Activated CD8-positive, alpha-beta memory T cell treated with anti-CD3 and anti-CD28 coated beads, Interleukin-2, amount 50 U/mL, for 1 hour (primary cell): Measurements from ENCODE around the gene CXCR1.
"Not testable (repeated sequence)": the region's sequence is repeated elsewhere in the genome, so short reads cannot be mapped to it uniquely, and the experiment has no call there.

ENCODE experiments used
- DNase-seq: peaks from one replicate; pipeline ENCODE4 v3.0.0-alpha.2; 2020; ENCODE audit errors: extremely low read depth

The CXCR1 gene

DNA sequence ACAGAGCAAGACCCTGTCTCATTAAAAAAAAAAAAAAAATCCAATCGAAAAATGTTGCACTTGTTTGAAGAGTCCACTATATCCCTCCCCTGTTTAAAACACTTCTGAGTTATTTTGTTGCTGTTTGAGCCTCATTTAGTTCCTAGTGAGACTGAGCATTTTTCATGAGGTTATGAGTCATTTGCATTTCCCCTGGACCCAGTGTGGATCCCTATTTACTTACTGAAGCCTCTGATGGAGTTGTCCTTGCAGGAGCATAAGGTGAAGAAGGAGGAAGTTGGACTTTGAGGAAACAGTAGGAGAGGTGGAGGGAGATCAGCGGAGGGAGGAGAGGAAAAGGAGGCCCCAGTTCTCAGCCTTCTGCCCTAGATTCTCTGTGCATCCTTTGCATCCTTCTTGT, 5.1 kb downstream of the CXCR1 start:
- no peak for DNase-seq

DNA sequence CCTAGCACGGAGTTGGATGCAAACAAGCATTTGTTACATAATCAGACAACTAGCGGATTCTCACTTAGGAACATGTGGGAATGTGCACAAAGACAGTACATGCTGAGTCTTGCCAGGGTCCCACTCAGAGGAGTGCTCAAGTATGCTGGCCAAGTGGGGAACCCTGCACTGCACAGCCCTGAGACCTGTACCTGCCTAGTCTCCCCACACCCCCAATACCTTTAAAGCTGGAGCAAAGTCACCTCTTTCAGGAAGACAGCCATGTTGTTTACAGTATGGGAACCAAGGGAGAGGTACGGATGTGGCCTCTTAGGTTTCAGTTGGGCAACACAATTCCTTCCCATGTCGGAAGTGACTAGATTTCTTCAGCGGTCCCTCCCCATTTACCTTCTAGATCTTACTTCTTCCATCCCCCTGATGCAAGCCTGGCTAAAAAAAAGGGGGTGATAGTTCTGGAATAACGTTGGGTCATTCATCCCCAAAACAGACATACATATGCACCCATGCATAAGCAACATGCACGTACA, 10.7 kb downstream of the CXCR1 start:
- no peak for DNase-seq

DNA sequence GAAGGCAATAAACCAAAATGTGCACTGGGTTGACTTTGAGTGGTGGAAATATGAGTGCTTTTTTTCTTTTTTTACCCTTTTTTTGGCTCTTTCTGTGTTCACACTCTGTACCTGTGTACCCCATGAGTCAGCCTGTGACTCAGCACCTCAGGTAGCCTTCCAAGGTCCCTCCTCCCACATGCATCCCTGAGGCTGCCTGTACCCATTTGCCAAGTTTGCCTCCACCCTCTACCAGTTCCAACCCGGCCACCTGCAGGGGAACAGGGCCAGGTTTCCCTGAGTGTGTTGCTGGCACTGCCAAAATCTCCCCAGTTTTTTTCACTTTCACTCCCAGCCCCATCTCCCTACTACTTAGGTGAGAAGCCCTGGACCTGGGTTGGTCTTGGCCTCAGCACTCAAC, 14.0 kb downstream of the CXCR1 start:
- DNase-seq = no peak

GRCh38 chr2:218152172-218152571, 14.6 kb downstream of the CXCR1 start:
- no peak for DNase-seq

DNA sequence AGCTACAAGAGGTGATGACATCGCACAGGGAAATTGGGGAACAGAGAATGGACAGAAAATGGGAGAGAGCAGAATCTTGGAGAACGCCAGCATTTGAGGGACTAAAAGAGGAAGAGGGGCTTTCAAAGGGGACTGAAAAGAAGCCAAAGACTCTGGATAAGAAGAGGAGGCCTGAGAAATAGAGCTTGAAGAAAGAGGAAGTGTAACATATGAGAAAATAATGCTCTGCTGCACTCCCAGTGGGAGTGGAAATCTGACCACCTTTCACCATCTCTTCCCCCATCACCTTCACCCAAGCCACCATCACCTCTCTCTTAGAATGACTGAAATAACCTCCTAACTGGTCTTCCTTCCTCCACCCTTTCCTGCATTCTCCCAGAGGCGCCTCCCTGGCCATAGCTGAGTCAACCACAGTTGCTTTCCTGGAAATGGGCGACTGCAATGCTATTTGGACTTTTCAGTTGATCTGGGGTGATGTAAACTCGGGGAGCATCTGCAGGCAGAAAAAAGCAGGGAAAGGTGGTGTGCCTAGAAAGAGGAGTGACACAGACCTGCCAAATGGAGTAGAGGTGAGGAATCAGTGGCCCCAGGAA, 16.8 kb downstream of the CXCR1 start:
- no peak for DNase-seq

DNA sequence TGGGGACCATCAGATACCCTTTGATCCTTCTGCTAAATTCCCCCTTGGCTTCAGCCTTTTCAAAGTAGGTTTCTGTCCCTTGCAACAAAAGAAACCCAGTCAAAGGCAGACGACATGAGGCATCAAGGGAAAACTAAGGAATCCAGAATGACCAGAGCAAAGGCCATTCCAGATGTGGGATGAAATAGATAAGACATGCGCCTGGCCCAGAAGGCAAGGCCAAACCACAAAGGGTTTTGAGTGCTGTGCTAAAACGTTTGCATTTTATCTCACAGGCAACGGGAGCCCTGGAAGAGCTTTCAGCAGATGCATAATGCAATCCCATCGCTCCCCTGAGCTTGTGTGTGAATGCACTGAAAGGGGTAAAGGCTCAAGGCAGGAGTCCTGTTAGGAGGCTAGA, 17.7 kb downstream of the CXCR1 start:
- no peak for DNase-seq

DNA sequence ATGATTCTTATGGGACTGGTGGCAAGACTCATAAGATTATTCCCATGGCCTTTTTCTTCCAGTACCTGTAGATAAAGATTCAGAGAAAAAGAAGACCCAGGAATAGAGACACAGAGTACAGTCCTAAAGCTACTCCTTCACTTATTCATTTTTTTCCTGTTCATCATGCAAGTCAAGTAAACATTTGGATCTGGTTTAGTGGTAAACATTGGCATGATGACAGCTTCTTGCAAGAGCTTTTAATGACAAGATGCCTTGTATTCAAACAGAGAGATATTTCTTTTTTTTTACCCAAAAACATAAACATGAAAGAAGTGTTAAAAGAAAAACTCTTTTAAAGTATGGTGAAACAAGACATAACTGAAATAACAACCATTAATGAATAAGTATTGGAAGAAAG, 20.7 kb downstream of the CXCR1 start:
- DNase-seq = no peak

DNA sequence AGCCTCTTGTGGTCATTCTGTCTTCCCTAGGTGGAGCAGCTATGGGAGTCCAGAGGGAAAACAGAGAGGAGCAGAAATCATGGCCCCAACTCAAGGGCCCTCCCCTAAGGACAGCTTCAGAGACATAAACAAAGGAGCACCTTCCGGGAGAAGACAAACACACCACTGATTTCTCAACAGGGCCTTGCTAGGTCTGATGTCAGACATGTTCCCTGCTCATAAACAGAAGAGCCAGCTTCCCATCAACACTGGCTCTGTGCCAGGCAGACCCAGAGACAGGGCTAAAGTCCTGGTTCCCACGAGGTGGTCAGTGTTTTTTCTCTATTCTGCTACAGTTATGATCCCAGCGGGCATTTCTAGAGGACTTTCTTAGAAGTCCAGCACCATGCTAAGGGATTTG, 21.6 kb downstream of the CXCR1 start:
- no peak for DNase-seq

GRCh38 chr2:218138047-218138446, 28.7 kb downstream of the CXCR1 start:
- no peak for DNase-seq

GRCh38 chr2:218137514-218137913, 29.2 kb downstream of the CXCR1 start:
- DNase-seq = no peak

- DNase-seq = no peak
Measured at GRCh38 chr2:218130822-218131221, 35.9 kb downstream of the CXCR1 start.

DNA sequence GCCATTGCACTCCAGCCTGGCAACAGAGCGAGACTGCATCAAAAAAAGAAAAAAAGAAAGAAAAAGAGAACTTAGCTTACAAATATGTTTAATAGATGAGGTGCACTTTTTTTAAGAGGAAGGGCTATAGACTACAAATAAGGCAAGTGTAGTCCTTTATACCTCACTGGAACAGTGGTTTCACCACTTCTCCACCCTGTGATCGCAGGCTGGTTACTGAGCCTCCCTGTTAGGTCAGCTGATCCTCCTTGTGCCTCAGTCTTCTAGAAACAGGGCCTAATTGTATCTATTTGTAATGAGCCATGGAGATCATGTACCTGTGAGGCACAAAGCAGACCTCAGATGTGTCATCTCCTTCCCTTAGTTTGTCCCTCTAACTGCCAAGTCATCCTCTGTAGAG, 36.4 kb downstream of the CXCR1 start:
- no peak for DNase-seq

- DNase-seq = no peak
Measured at GRCh38 chr2:218129458-218130135, 37.2 kb downstream of the CXCR1 start.

- no peak for DNase-seq
Measured at GRCh38 chr2:218128781-218129457, 37.8 kb downstream of the CXCR1 start.

GRCh38 chr2:218127929-218128455, 38.8 kb downstream of the CXCR1 start:
- DNase-seq = no peak

DNA sequence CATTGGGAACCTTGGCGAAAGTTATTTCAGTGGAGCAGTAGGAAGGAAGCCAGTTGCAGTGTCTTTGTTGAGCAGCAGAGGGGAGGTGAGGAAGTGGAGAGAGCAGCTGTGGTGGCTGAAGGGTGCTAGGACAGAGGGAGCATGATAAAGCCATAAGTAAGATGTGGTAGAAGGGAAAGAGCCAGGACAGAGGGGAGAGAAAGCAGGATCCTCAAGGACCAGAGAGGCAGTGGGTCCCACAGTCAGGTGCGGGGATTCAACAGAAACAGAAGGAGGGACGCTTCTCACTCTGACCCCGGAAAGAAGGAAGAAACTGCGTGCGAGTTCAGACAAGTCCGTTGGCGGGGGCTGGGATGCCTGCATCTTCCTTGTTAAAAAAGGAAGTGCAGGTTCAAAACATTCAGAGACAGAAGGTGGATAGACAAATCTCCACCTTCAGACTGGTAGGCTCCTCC, 41.1 kb downstream of the CXCR1 start, which contains the start of gene CXCR2:
TSS of gene CXCR2 (plus strand) at position 403 of the 455 bp plus-strand sequence. CDS start 8,774 bp downstream, outside the sequence.
- no peak for DNase-seq

DNA sequence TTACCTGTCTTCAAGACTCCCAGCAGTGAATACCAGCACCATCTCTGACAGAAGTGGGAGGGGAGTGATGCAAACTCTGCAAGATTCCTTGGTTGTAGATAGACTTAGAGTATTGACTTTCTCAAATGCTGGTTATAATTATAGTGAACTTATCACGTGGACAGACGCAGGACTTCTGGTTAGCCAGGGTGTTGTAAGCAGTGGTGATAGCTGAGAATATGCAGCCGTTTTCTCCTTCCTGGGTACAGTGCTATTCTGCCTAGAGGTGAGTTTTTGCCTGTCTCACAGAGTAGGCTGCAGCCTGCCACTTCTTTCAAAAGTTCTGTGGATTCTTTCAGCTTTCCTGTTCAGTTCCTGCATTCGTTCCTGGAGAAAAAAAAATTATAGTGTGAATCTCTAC, 41.7 kb downstream of the CXCR1 start:
- no peak for DNase-seq

DNA sequence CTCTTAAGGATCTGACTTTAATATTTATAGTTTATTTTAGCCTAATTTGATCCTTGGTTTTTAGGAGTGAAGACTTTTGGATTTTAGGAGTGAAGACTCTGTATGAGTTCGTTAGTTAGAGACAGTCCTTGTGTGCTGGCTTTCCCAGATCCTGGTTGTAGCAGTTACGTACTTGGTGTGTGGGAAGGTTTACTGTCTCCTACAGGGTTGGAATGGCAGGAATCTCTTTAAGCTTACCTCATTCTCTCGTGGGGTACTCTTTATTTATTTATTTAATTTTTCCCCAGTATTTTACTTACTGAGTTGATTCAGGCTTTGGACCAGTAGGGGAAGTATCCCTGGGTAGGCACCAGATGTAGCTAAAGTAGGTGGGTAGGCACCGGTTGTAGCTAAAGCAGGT, 42.8 kb downstream of the CXCR1 start:
- DNase-seq = no peak

DNA sequence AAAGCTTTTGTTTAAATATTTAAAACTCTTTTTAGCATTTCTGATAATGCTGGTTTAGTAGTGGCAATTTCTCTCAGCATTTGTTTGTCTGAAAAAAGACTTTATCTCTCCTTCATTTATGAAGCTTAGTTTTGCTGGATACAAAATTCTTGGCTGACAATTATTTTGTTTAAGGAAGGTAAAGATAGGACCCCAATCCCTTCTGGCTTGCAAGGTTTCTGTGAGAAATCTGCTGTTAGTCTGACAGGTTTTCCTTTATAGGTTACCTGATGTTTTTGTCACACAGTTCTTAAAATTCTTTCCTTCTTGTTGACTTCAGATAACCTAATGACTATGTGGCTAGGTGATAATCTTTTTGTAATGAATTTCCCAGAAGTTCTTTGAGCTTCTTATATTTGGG, 44.5 kb downstream of the CXCR1 start:
- not testable (repeated sequence) for DNase-seq

DNA sequence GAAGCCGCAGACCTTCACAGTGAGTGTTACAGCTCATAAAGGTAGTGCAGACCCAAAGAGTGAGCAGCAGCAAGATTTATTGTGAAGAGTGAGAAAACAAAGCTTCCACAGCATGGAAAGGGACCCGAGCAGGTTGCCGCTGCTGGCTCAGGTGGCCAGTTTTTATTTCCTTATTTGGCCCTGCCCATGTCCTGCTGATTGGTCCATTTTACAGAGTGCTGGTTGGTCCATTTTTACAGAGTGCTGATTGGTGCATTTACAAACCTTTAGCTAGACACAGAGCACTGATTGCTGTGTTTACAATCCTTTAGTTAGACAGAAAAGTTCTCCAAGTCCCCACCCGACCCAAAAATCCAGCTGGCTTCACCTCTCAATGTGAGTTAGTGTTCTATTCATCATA, 45.0 kb downstream of the CXCR1 start:
- DNase-seq = not testable (repeated sequence)
